Stimulated activated CD4-positive, alpha-beta T cell treated with anti-CD3 and anti-CD28 coated beads, Interleukin-12 subunit alpha, Interleukin-12 subunit beta, amount 100 ng/mL, for 24 hours (primary cell): ENCODE measurements around the gene NEUROG3.
"Not testable (repeated sequence)": the region's sequence is repeated elsewhere in the genome, so short reads cannot be mapped to it uniquely, and the experiment has no call there.

Experiments
- DNase-seq, 2 experiments: peaks; one replicate each; pipeline ENCODE4 v3.0.0-alpha.2; 2020; ENCODE audit warnings: low read depth in 2 of 2

Gene NEUROG3

GRCh38 chr10:69572159-69573055 lies 815 bp downstream of the NEUROG3 start:
- DNase-seq: no peak

- no peak for DNase-seq
Measured at GRCh38 chr10:69571618-69572158, 1.5 kb downstream of the NEUROG3 start.

GRCh38 chr10:69570050-69570816 lies 3.0 kb downstream of the NEUROG3 start:
- DNase-seq: no peak

- DNase-seq: no peak
Measured at GRCh38 chr10:69569396-69569934, 3.8 kb downstream of the NEUROG3 start.

GRCh38 chr10:69568472-69569395 lies 4.5 kb downstream of the NEUROG3 start:
- DNase-seq: no peak

GRCh38 chr10:69567920-69568319 lies 5.3 kb downstream of the NEUROG3 start:
- peak in 1 of 2 experiments; percentile 22 for DNase-seq

- no peak for DNase-seq
Measured at GRCh38 chr10:69562731-69563254, 10.4 kb downstream of the NEUROG3 start.

- DNase-seq: no peak
Measured at GRCh38 chr10:69559525-69559924, 13.7 kb downstream of the NEUROG3 start.

GRCh38 chr10:69558559-69558958 lies 14.7 kb downstream of the NEUROG3 start:
- no peak for DNase-seq

GRCh38 chr10:69554611-69555010 lies 18.6 kb downstream of the NEUROG3 start:
- DNase-seq: no peak

- no peak for DNase-seq
Measured at GRCh38 chr10:69553328-69553727, 19.9 kb downstream of the NEUROG3 start.

- no peak for DNase-seq
Measured at GRCh38 chr10:69552268-69552667, 21.0 kb downstream of the NEUROG3 start.

GRCh38 chr10:69549959-69550358 lies 23.3 kb downstream of the NEUROG3 start:
- DNase-seq: no peak

GRCh38 chr10:69541463-69541862 lies 31.8 kb downstream of the NEUROG3 start:
- no peak for DNase-seq

GRCh38 chr10:69538461-69538860 lies 34.8 kb downstream of the NEUROG3 start:
- DNase-seq: no peak

GRCh38 chr10:69537449-69537848 lies 35.8 kb downstream of the NEUROG3 start:
- no peak for DNase-seq

GRCh38 chr10:69536521-69536920 lies 36.7 kb downstream of the NEUROG3 start:
- DNase-seq: not testable (repeated sequence)

- no peak for DNase-seq
Measured at GRCh38 chr10:69533658-69534057, 39.6 kb downstream of the NEUROG3 start.

GRCh38 chr10:69527961-69528360 lies 45.3 kb downstream of the NEUROG3 start:
- DNase-seq: no peak
